AG04450 (cell line): ENCODE data around the gene CPOX. TPM values are rescaled to one million over a fixed set of nuclear protein-coding genes. Genes with fewer than 3 reads are reported as not detected.

Experiments
- CTCF ChIA-PET: fragments of 300-600, 350-600 bp; formaldehyde crosslinking; extraction: SDS; loops from one replicate; lab custom pipeline; 2022; ENCODE audit warnings: antibody characterized with exemption, inconsistent platforms; lab: Charles Lee
- POLR2A ChIA-PET: fragments of 350-600 bp; formaldehyde crosslinking; extraction: SDS; loops from one replicate; lab custom pipeline; 2021; ENCODE audit warnings: antibody characterized with exemption, inconsistent platforms; lab: Yijun Ruan, JAX
- DNase-seq: peaks from one replicate; pipeline ENCODE4 v3.0.0-alpha.2; 2011; ENCODE audit warnings: low read depth, low spot score
- H3K27ac ChIP-seq: one replicate; pipeline ENCODE4 v1.5.1; 2012; ENCODE audit warnings: low read depth, low read length, control low read depth
- H3K27me3 ChIP-seq: one replicate; pipeline ENCODE4 v1.6.0; 2012; ENCODE audit warnings: low read length; ENCODE audit not compliant: control insufficient read depth, insufficient read depth
- H3K4me3 ChIP-seq: 2 replicates; pipeline ENCODE4 v1.5.1; 2011; ENCODE audit warnings: mild to moderate bottlenecking, low read depth, low read length, control low read depth
- H3K9me3 ChIP-seq: 2 replicates; pipeline ENCODE4 v1.5.1; 2012; ENCODE audit warnings: low read length; ENCODE audit not compliant: control insufficient read depth, insufficient read depth
- CTCF ChIP-seq: IDR thresholded peaks from 2 replicates; pipeline ENCODE4 v1.5.1; 2011; ENCODE audit warnings: low read depth, low read length, control low read depth, inconsistent platforms
- polyA plus RNA-seq: library from polyadenylated mRNA; depleted of rRNA; stranded (reverse); fragments of >200 nt; gene quantifications from 2 replicates; pipeline ENCODE4 v1.2.3, GENCODE V29; 2011

The CPOX gene
- polyA plus RNA-seq, 1 experiment = 19.6 TPM

- ChIA-PET CTCF (interaction anchor here (0.6 to 5.5 kb wide), 12 partner anchors 9 to 779 kb away, joined by 3 to 105 read pairs (median 10); no protein-coding TSS in a partner anchor), POLR2A (no interaction called here)
- no peak overlapping the region for H3K27ac ChIP-seq
- H3K9me3 ChIP-seq = no peaks in the 10 kb centered on the region; the same call in 1 of the 2 replicates
- DNase-seq = no peak
- no peak for TF ChIP-seq CTCF
- H3K4me3 ChIP-seq = no peak overlapping the region
- no peaks in the 10 kb centered on the region for H3K27me3 ChIP-seq
Measured at GRCh38 chr3:98596087-98596486, 2.7 kb upstream of the CPOX start.

GRCh38 chr3:98594628-98595324, 1.4 kb upstream of the CPOX start:
- DNase-seq = no peak
- TF ChIP-seq CTCF = no peak
- ChIA-PET POLR2A (no interaction called here), CTCF (interaction anchor here (0.7 to 5.5 kb wide), 6 partner anchors 8 to 400 kb away, joined by 3 to 105 read pairs (median 4); no protein-coding TSS in a partner anchor)
- no peak overlapping the region for H3K4me3 ChIP-seq
- H3K27ac ChIP-seq = no peak overlapping the region
- H3K9me3 ChIP-seq = no peaks in the 10 kb centered on the region; the same call in 1 of the 2 replicates
- H3K27me3 ChIP-seq = no peaks in the 10 kb centered on the region

- Histone ChIP-seq H3K4me3 (peak overlapping the region; percentile 81), H3K27ac (no peak overlapping the region), H3K9me3 (no peaks in the 10 kb centered on the region; the same call in 1 of the 2 replicates), H3K27me3 (no peaks in the 10 kb centered on the region)
- CTCF ChIA-PET = interaction anchor here (1.6 to 4.7 kb wide), 2 partner anchors 10 to 201 kb away, joined by 4 to 27 read pairs; no protein-coding TSS in a partner anchor
- DNase-seq = no peak
- POLR2A ChIA-PET = interaction anchor here (0.7 to 2.2 kb wide), 3 partner anchors 70 to 309 kb away, joined by 3 to 14 read pairs (median 4); partner anchors contain the start of genes CLDND1 and DCBLD2
- TF ChIP-seq CTCF = no peak
Measured at GRCh38 chr3:98592345-98592935, 971 bp downstream of the CPOX start.

GRCh38 chr3:98589331-98590036, 3.9 kb downstream of the CPOX start:
- Histone ChIP-seq H3K9me3 (no peaks in the 10 kb centered on the region; the same call in 1 of the 2 replicates), H3K4me3 (no peak overlapping the region), H3K27me3 (no peaks in the 10 kb centered on the region), H3K27ac (no peak overlapping the region)
- ChIA-PET CTCF (interaction anchor here (1.0 to 4.7 kb wide), 4 partner anchors 11 to 547 kb away, joined by 3 to 27 read pairs (median 3); no protein-coding TSS in a partner anchor), POLR2A (no interaction called here)
- TF ChIP-seq CTCF = no peak
- no peak for DNase-seq
